VCaP (cell line): ENCODE data around the gene CATSPERE.
A peak's percentile ranks its signal among the peaks of the same experiment; 100 is the strongest.

Experiments used
- H3K27ac ChIP-seq: fragments of 450-650 bp; 2 replicates; pipeline ENCODE4 v1.5.1; 2017
- TF ChIP-seq, protein P1 (sequence below): fragments of 450-650 bp; conservative IDR thresholded peaks from 2 replicates; pipeline ENCODE4 v1.5.1; 2017; ENCODE audit warnings: mild to moderate bottlenecking, moderate library complexity

CATSPERE gene

DNA sequence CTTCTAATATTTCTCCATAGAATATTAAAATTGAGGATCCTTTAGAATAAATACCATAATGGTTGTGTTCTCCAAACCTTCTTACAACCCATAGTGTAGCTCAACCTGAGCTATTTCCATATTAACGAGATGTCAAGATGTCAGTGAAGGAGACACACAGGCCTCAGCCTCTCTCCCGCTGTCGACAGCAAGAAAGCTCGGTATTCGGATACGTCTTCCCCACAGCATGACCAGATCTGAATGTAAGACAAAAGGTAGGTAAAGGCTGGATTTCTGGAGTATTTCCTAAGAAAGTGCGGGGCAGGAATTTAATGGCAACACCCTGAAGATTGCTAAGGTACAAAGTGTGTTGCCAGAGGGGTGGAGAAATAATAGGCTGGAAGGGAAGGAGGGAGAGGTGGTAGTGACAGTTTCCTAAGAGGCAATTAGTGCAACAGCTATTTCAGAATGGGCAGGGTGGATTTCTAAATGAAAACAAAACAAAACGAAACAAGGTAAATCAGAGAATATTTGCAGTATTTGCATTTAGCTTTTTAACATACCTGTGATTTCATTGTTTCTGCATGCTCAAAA lies 11.1 kb upstream of the CATSPERE start:
- TF ChIP-seq, protein P1, sequence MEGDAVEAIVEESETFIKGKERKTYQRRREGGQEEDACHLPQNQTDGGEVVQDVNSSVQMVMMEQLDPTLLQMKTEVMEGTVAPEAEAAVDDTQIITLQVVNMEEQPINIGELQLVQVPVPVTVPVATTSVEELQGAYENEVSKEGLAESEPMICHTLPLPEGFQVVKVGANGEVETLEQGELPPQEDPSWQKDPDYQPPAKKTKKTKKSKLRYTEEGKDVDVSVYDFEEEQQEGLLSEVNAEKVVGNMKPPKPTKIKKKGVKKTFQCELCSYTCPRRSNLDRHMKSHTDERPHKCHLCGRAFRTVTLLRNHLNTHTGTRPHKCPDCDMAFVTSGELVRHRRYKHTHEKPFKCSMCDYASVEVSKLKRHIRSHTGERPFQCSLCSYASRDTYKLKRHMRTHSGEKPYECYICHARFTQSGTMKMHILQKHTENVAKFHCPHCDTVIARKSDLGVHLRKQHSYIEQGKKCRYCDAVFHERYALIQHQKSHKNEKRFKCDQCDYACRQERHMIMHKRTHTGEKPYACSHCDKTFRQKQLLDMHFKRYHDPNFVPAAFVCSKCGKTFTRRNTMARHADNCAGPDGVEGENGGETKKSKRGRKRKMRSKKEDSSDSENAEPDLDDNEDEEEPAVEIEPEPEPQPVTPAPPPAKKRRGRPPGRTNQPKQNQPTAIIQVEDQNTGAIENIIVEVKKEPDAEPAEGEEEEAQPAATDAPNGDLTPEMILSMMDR = no peak
- peak overlapping the region; percentile 95 for H3K27ac ChIP-seq

DNA sequence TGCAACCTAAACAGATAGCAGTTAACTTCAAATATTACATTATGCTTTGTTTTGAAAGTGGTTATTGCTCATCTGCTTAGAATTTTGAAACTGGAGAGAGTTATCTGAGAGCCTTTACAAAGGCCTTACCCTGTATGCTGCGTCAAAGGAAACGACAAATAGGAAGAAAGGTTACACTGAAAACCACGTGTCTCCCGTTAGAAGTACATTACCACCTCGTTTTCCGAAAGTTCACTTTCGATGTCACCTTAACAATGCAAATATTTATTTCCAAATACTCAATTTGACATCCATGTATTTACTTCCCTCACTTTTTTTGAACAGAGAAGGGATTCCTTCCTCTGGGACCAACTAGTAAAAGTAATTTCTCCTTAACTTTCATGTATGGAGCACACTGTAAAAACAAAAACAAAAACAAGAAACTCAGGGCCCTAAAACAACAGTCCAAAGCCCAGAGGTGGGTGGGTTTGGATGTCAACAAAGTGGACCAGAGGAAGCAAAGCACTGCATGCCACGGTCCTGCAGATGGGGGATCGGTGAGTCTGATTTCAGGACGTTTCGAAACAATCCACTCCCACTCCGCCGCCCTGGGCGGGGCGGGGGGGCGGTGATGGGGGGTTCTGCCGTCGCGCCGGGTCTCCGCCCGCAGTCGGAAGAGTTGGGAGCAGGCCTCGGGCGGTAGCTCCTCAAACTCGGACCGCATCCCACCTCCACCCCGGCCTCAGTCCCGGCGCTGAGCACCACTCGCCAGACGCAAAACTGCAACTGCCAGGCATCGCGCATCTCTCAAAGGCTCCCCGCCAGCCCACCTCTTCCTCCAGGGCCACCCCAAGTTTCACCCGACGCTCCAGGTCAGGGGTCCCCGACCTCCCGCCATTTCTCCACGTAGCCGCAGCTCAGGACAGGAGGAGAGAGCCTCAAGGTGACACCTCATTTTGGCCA lies 10.2 kb upstream of the CATSPERE start:
- peak overlapping the region; percentile 95 for H3K27ac ChIP-seq
- TF ChIP-seq, protein P1 = no peak

DNA sequence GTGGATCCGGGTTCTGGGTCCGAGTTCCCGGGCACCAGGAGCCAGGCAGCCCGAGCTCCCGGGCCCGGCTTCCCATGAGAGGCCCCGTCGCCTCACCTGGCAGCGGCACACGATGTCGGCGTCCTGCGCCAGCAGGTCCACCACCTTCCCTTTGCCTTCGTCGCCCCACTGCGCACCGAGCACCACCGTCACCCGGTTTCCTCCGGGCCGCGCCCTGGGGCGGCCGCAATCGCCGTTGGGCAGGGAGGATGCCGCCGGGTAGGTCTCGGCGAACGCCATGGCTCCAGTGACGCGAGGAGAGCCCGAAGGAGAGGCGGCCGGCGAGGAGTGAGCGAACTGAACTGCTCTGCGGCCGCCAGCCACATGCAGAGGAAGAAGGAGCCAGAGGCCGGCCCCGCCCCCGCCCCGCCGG lies 9.5 kb upstream of the CATSPERE start, which contains the start of gene ADSS2:
ADSS2 (minus strand) TSS at position 371 of the 412 bp plus-strand sequence; CDS start at position 279, 92 bp downstream.
- H3K27ac ChIP-seq = peak within 1 kb of the TSS; percentile 95

DNA sequence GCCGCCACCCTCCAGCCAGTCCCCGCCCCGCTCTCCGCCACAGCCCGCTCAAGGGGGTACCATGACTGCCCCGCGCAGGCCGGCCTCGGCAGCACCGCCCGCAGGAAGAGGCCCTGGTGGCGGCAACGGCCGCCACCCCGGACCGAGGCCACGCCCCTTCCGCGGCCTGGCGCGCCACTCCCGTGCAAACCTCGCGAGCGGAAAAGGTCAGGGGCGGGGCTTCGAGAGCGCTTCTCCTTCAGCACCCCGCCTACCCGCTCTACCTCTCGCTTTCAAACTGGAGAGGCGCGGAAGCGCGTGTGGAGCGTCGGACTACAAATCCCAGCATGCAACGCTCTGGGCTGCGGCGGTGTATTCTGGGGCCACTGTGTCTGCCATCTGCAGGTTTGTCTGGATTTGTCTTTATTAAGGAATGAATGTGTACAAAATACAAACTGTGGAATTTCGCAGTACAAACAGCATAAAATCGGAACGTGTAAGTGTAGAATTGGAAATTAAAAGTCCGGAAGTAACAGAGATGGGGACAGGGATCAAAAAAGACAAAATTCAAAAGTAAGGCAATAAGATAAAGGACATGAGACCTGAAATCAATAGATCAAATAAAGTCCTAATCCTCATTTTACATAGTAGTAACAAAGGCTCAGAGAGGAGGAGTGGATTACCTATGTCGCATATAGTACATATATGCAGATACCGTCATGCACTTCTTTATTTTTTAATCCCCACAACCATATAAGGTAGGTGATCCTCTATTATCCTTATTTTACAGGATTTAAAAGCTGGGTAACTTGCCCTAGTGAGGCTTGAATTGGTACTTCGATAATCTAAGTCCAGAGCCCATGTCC lies 8.9 kb upstream of the CATSPERE start:
- TF ChIP-seq, protein P1 = peak; percentile 78

More for the DNA sequence above, 9.5 kb upstream of the CATSPERE start, which contains the start of gene ADSS2:
- TF ChIP-seq, protein P1 = no peak

DNA sequence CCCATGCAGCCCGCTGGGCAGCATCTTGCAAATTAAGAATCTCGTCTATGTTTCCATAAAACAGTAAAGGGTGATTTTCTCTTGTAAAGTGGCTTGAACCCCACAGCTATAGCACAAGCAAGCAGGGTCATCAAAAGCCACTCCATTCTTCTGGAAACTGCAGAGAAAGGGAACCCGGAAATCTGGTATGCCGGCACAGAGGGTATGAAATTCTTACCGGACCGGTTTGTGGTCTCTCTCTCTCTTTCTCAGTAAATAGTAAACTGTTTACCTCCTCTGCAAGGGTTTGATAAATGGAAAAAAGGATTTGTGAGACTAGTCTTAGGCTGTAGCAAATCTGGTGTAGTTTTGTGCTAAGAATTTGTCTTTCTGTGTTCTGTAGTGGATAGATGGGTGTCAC lies 6.7 kb upstream of the CATSPERE start:
- peak overlapping the region; percentile 43 for H3K27ac ChIP-seq
- TF ChIP-seq, protein P1 = no peak

More for the DNA sequence above, 8.9 kb upstream of the CATSPERE start:
- H3K27ac ChIP-seq = peak overlapping the region; percentile 95

DNA sequence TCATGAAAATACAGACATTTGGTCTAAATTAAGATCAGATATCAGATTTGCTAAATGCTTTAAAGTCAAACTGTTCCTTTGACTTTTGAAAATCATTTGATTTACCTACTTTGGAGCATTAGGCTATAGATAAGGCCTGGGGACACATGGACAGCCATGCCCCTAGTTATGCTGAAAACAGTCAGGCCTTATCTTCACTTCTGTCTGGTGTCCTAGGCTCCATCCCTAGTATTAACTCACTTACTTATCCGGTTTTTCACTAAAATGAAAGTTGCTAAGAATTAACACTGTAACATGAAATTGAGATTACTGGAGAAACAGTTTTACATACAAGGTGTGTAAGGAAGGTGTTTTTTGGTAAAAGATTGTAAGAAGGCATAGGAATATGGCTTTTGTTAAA lies 4.5 kb upstream of the CATSPERE start:
- no peak overlapping the region for H3K27ac ChIP-seq
- TF ChIP-seq, protein P1 = no peak
